ENCODE results near the gene ENAH. TPM values are rescaled to one million over a fixed set of nuclear protein-coding genes. Genes with fewer than 3 reads are reported as not detected.

Gene ENAH
- total RNA-seq, 1 experiment from 2014 or later: 100 TPM

DNA sequence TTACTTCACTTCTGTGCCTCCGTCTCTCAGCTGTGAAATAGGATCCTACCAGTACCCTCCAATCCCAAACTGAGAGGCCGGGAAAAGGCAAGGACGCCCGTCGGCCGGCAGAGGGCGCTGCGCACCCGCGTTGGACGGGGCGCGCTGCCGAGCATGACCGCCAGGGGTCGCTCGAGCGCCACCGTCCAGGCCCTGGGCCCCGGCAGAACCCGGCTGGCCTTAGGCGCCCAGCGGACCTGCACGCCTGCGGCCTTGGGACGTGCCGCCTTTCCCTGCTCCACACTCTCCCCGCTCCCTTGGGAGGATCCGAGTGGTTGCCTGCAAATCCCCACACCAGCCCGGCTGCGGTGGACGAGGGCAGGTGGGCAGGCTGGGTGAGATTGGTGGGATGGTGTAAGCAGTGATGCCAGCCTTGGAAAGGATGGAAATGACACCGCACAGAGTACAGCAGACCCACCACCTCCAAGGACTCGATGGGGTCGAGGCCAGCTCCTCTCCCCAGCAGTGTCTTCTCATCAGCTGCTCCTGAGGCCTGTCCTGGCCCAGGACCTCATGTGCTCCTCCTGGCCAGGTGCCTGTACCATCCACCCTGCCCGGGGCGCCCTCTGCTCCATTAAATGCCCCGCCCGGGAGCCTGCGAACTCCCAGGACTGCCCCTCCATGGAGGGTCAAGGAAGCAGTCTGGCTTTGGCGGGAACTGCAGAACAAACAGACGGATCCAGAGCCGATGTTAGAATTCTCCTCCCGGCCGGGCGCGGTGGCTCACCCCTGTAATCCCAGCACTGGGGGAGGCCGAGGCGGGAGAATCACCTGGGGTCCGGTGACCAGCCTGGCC lies 177.7 kb downstream of the ENAH start:
- H3K79me2 ChIP-seq (ENCODE audit: insufficient read depth, low read length): no peaks in the 10 kb centered on the region
- peak overlapping the region; percentile 63 for H2AFZ ChIP-seq (ENCODE audit: low read depth, low read length, poor library complexity, severe bottlenecking)
- H3K36me3 ChIP-seq (ENCODE audit: control insufficient read depth in 1 of 2, insufficient read depth in 2 of 2, low read length in 2 of 2): no peaks in the 10 kb centered on the region
- ChIA-PET RAD21 (ENCODE audit: low non-redundant PET in 1 of 2, low total read pairs in 2 of 2, uncharacterized antibody in 2 of 2, unreplicated experiment in 2 of 2) (interaction anchor here (0.8 to 1.2 kb wide), 6 partner anchors 14 to 499 kb away, joined by 3 to 4 read pairs (median 4); partner anchors contain the start of gene SRP9 (in 1 of the 2)), CTCF (interaction anchor here (0.6 to 1.9 kb wide), 26 partner anchors 10 to 590 kb away, joined by 3 to 9 read pairs (median 5); partner anchors contain the start of genes EPHX1, SRP9 and TMEM63A), POLR2A (interaction anchor here (0.7 kb wide), 1 partner anchor 302 kb away, joined by 3 read pairs; the partner anchor contains the start of gene SRP9)
- no peaks in the 10 kb centered on the region for H4K20me1 ChIP-seq (ENCODE audit: insufficient read depth)
- H3K9ac ChIP-seq (ENCODE audit: low read length): no peak overlapping the region
- TF ChIP-seq CBX3 (IDR thresholded peaks at IDR 0.05; ENCODE audit: low read depth) (no peak), ZFX (IDR thresholded peaks at IDR 0.05) (peak; percentile 34; the same call in 1 of the 2 replicates), YY1 (IDR thresholded peaks at IDR 0.05; ENCODE audit: extremely low read depth, insufficient replicate concordance, low read depth, low read length) (peak; percentile 66), RAD21 (IDR thresholded peaks at IDR 0.05; ENCODE audit: low read depth) (peak; percentile 100)
- TF ChIP-seq, protein P1, sequence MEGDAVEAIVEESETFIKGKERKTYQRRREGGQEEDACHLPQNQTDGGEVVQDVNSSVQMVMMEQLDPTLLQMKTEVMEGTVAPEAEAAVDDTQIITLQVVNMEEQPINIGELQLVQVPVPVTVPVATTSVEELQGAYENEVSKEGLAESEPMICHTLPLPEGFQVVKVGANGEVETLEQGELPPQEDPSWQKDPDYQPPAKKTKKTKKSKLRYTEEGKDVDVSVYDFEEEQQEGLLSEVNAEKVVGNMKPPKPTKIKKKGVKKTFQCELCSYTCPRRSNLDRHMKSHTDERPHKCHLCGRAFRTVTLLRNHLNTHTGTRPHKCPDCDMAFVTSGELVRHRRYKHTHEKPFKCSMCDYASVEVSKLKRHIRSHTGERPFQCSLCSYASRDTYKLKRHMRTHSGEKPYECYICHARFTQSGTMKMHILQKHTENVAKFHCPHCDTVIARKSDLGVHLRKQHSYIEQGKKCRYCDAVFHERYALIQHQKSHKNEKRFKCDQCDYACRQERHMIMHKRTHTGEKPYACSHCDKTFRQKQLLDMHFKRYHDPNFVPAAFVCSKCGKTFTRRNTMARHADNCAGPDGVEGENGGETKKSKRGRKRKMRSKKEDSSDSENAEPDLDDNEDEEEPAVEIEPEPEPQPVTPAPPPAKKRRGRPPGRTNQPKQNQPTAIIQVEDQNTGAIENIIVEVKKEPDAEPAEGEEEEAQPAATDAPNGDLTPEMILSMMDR (IDR thresholded peaks at IDR 0.05 in 2 of 3, conservative IDR thresholded peaks at IDR 0.05 in 1 of 3; ENCODE audit: borderline replicate concordance in 1 of 3, insufficient read depth in 1 of 3, low read depth in 2 of 3, low read length in 2 of 3): peak; percentile 100
- no peak overlapping the region for H3K4me3 ChIP-seq (replicated peaks in 1 of 2; ENCODE audit: low read depth in 1 of 2, low read length in 2 of 2)
- no peak overlapping the region; the same call in 1 of the 2 replicates for H3K27ac ChIP-seq (ENCODE audit: low read depth, low read length)
- H3K4me2 ChIP-seq (ENCODE audit: low read length): peak overlapping the region; percentile 31
- ATAC-seq (peak; percentile 92), DNase-seq (ENCODE audit: low read depth, low spot score) (peak; percentile 40)
- no TSS peak for BruUV-seq (replicated peaks)
- no peaks in the 10 kb centered on the region for H3K9me2 ChIP-seq (ENCODE audit: insufficient read depth)
- no peaks in the 10 kb centered on the region for H3K9me3 ChIP-seq (ENCODE audit: control insufficient read depth in 1 of 2, insufficient read depth in 1 of 2, low read depth in 1 of 2, low read length in 2 of 2)
- no peaks in the 10 kb centered on the region for H3K27me3 ChIP-seq (ENCODE audit: insufficient read depth, low read length)
- intact Hi-C loops (cut with micrococcal nuclease): loop anchor here (1.0 to 10.0 kb wide), 6 partner anchors 182 to 590 kb away; partner anchors contain the start of gene H3-3A
- peaks cover 3 to 10% of the 10 kb centered on the region in 2 experiments; a peak in 3 of 4 replicates for H3K4me1 ChIP-seq (ENCODE audit: control insufficient read depth in 1 of 2, insufficient read depth in 2 of 2, low read length in 2 of 2)
